IPS DF 4.7 (cell line): ENCODE results near the gene SIM1.

ENCODE experiments used
- DNase-seq: peaks from one replicate; pipeline ENCODE4 v3.0.0-alpha.2; 2013; ENCODE audit warnings: low spot score; ENCODE audit errors: extremely low read depth

Gene SIM1

GRCh38 chr6:100464903-100465700, at the start of gene SIM1:
Gene SIM1 (minus strand): TSS chr6:100464921. CDS start chr6:100463468, 1,453 bp downstream.
- DNase-seq = no peak

- no peak for DNase-seq
Observed at GRCh38 chr6:100512203-100512862, 47.6 kb upstream of the SIM1 start.

GRCh38 chr6:100509101-100509500, 44.4 kb upstream of the SIM1 start:
- no peak for DNase-seq

GRCh38 chr6:100506651-100507050, 41.9 kb upstream of the SIM1 start:
- DNase-seq = no peak

- no peak for DNase-seq
Observed at GRCh38 chr6:100504786-100505737, 40.3 kb upstream of the SIM1 start.

- DNase-seq = no peak
Observed at GRCh38 chr6:100503043-100503705, 38.5 kb upstream of the SIM1 start.

- DNase-seq = no peak
Observed at GRCh38 chr6:100493206-100493888, 28.6 kb upstream of the SIM1 start.

- DNase-seq = no peak
Observed at GRCh38 chr6:100491952-100492670, 27.4 kb upstream of the SIM1 start.

GRCh38 chr6:100490065-100490464, 25.3 kb upstream of the SIM1 start:
- DNase-seq = no peak

- no peak for DNase-seq
Observed at GRCh38 chr6:100488244-100488643, 23.5 kb upstream of the SIM1 start.

GRCh38 chr6:100487638-100488037, 22.9 kb upstream of the SIM1 start:
- DNase-seq = no peak

GRCh38 chr6:100485268-100485667, 20.5 kb upstream of the SIM1 start:
- DNase-seq = no peak

- no peak for DNase-seq
Observed at GRCh38 chr6:100484474-100484873, 19.8 kb upstream of the SIM1 start.

GRCh38 chr6:100482698-100483097, 18.0 kb upstream of the SIM1 start:
- no peak for DNase-seq

GRCh38 chr6:100479179-100480035, 14.7 kb upstream of the SIM1 start:
- no peak for DNase-seq

- no peak for DNase-seq
Observed at GRCh38 chr6:100475554-100476320, 11.0 kb upstream of the SIM1 start.

- DNase-seq = no peak
Observed at GRCh38 chr6:100473182-100473581, 8.5 kb upstream of the SIM1 start.

- DNase-seq = no peak
Observed at GRCh38 chr6:100472674-100473073, 8.0 kb upstream of the SIM1 start.
